GM21825 (cell line): ENCODE results near the gene NTN1.
"Not testable (repeated sequence)": the region's sequence is repeated elsewhere in the genome, so short reads cannot be mapped to it uniquely, and the experiment has no call there.

Experiments
- ATAC-seq: cut with Tn5 transposase; IDR thresholded peaks from one replicate; pipeline ENCODE4 v1.9.1; 2021; ENCODE audit warnings: mild to moderate bottlenecking, moderate library complexity; ENCODE audit not compliant: unreplicated experiment

The NTN1 gene

GRCh38 chr17:9241371-9241712 is 220.0 kb downstream of the NTN1 start:
- ATAC-seq: no peak

GRCh38 chr17:9241774-9242496 is 220.6 kb downstream of the NTN1 start:
- no peak for ATAC-seq

GRCh38 chr17:9242497-9242881 is 221.2 kb downstream of the NTN1 start:
- no peak for ATAC-seq

GRCh38 chr17:9242983-9243382 is 221.7 kb downstream of the NTN1 start:
- ATAC-seq: no peak

GRCh38 chr17:9244066-9245052 is 223.0 kb downstream of the NTN1 start:
- no peak for ATAC-seq

- no peak for ATAC-seq
Observed at GRCh38 chr17:9247401-9247938, 226.2 kb downstream of the NTN1 start.

- no peak for ATAC-seq
Observed at GRCh38 chr17:9249245-9249953, 228.1 kb downstream of the NTN1 start.

GRCh38 chr17:9251273-9251672 is 230.0 kb downstream of the NTN1 start:
- no peak for ATAC-seq

GRCh38 chr17:9253308-9253707 is 232.0 kb downstream of the NTN1 start:
- no peak for ATAC-seq

GRCh38 chr17:9254841-9255240 is 233.5 kb downstream of the NTN1 start:
- ATAC-seq: no peak

- no peak for ATAC-seq
Observed at GRCh38 chr17:9255833-9256232, 234.5 kb downstream of the NTN1 start.

GRCh38 chr17:9256361-9256750 is 235.0 kb downstream of the NTN1 start:
- no peak for ATAC-seq

- ATAC-seq: no peak
Observed at GRCh38 chr17:9256751-9257629, 235.7 kb downstream of the NTN1 start.

- ATAC-seq: not testable (repeated sequence)
Observed at GRCh38 chr17:9257630-9257965, 236.3 kb downstream of the NTN1 start.

- ATAC-seq: no peak
Observed at GRCh38 chr17:9258115-9259015, 237.1 kb downstream of the NTN1 start.

GRCh38 chr17:9259419-9259818 is 238.1 kb downstream of the NTN1 start:
- no peak for ATAC-seq

GRCh38 chr17:9261081-9262012 is 240.0 kb downstream of the NTN1 start:
- ATAC-seq: no peak

- no peak for ATAC-seq
Observed at GRCh38 chr17:9266031-9266680, 244.8 kb downstream of the NTN1 start.
